ENCODE measurements around the gene MAST4.
"Not testable (repeated sequence)": the region's sequence is repeated elsewhere in the genome, so short reads cannot be mapped to it uniquely, and the experiment has no call there.

The MAST4 gene

GRCh38 chr5:67146574-67146973 is 550.4 kb downstream of the MAST4 start:
- DNase-seq, result no peak

GRCh38 chr5:67146981-67147380 is 550.8 kb downstream of the MAST4 start:
- no peak for DNase-seq

GRCh38 chr5:67147760-67148159 is 551.6 kb downstream of the MAST4 start:
- DNase-seq, result no peak

DNA sequence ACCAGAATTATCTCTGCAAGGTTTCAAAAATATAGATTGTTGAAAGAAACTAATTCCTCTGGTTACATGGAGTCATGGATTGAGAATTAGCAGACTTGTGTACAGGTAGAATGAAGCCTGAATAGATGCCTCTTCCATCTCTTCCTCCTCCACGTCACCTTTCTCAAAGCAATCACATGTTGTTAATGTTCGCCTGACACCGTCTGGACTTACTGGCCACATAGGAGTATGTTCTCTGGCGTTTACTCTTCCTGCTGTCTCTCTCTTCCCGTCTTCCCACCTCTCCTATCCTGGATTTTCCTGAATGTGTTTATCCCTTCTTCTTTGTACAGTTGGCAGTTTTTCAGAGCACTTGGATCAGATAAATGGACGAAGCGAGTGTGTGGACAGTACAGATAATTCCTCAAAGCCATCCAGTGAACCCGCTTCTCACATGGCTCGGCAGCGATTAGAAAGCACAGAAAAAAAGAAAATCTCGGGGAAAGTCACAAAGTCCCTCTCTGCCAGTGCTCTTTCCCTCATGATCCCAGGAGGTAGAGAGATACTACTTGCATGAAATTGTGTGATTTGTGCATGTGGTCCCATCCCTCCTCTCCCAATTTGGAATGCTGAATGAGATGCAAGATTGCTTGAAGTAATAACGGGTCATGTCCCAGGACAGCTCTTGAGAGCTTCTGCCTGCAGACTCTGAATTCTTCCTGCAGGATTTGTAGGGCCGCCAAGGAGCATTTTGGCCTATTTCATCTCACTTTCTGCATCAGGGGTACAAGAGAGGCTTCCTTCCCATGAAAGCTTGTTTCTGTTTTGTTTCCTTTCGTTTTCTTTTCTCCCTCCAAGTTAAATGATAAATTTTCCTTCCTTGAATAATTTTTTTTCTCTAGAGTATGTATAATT is 553.1 kb downstream of the MAST4 start:
- no peak for DNase-seq

DNA sequence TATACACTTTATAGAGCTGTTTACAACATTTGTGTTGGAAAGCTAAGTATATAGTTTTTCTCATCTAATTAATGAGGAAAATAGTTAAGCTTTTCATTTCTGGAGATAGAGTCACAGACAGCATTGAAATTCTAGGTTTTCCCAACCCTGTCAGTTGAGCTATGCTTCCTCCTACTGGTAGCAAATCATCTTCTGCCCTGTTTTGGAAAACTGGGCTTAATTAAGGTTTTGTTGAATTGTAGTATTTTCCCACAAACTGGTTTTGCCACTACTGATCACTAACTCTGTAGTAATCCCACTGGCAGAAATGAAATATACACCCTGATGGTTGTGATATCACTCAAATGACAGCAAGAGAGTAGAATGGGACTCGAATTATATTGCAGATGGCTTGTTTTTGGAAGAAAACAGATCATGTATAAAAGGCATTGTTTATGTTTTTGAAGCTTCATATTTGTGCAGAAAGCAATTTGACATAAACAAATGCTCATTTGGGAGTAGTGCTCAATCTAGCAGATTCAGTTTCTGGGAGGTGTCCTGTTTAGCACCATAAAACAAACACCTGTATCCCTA is 553.8 kb downstream of the MAST4 start:
- no peak for DNase-seq

DNA sequence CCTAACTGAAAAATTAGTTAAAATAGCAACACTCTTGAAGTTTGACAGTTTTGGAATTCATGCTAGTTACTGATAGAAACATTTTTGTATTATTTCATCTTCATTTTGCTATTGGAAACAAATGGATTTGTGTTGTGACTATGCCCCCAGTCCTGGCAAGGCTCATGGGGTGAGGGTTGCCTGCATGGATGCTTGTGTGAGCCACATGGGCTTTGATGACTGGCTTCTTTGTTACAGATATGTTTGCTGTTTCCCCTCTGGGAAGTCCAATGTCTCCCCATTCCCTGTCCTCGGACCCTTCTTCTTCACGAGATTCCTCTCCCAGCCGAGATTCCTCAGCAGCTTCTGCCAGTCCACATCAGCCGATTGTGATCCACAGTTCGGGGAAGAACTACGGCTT is 556.2 kb downstream of the MAST4 start:
- DNase-seq, result no peak

DNA sequence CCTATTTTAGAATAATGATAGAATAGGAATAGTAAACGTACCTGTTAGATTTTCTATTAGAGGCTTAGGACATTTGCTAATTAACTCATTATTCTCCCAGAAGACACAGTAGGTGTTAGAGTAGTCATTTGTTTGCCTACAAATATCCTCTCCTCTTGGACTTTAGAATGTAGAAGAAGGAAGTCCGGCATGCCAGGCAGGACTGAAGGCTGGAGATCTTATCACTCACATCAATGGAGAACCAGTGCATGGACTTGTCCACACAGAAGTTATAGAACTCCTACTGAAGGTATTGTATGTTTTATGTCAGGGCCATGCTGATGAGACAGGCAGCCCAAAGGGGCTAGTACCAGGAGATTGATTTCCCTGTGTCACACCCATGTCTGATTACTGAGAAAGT is 557.1 kb downstream of the MAST4 start:
- no peak for DNase-seq

DNA sequence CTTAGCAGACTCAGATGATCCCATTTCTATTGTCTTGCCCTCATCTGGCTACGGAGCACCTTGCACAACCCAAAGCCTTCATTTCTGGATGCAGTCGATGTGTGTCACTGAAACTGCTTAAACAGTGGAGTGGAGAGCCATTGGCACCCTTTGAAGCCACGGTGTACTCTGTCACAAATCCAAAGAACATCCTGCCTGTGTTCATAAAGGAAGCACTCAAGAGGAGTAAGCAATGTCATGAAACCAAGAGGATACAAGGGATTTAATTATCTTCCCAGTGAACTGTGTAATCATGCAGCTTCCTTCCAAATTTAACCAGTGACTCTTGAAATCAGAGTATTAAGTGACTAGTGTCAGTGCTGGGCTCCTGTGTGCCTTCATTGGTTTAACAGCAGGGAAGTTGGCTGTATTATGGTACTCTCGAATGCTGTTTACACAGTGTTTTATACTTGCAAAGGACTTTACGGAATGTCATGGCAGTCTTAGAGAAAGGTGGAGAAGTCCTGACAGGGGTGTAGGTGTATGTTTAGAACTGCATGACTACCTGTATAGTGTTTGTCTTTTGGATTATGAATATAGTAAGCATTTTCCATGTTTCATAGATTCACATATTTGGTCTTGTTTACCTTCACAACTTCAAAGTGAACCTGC is 558.5 kb downstream of the MAST4 start:
- DNase-seq, result no peak

- DNase-seq, result no peak
Observed at GRCh38 chr5:67156976-67157583, 560.9 kb downstream of the MAST4 start.

DNA sequence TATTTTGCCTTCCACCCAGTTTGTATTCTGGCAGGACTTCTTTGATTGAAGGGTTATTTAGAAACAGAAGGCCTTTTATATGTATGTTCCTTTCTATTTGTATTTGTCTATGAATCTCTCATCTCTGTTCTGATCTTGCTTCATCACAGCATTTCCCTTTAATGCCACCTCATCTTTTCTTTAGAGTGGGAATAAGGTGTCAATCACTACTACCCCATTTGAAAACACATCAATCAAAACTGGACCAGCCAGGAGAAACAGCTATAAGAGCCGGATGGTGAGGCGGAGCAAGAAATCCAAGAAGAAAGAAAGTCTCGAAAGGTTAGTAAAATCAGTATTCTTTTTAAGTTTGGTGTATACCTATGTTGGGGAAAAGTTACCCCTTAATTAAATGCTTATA is 564.1 kb downstream of the MAST4 start:
- DNase-seq, result no peak

DNA sequence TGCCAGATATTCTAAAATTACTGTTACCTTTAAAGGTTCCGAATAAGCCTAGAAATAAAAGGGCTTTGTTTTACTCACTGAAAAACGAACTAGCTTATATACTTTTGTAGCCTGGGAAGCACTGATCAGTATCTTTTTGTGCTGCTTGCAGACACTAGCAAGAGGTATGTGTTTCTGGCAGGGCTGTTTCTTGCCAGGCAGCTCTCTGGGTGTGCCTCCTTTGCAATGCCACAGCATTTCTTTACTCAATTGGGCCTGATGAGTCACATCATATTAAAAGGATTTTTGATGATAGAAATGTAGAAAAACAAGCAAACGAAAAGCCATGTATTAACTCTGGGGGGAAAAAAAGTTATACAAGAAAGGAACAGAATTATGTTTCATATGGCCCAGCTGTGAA is 564.8 kb downstream of the MAST4 start:
- no peak for DNase-seq

DNA sequence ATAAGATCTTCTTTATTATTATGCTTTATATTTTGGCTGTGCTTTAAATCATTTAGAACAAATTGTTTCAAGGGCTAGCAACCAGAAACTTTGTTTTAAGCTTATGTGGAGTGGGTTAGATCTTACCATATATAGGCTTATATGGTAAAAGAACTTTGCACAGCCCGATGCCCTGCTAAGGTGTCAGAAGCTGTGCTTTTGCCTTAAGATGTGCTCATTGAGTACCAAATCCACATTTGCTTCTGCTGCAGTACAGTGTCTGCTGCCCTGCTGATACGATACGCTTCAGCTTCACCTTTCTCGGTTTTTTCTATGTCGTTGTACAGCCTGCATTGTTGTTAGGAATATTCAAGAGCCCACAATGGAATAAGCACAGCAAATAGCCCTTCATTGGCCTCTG is 565.6 kb downstream of the MAST4 start:
- DNase-seq, result no peak

- DNase-seq, result no peak
Observed at GRCh38 chr5:67163231-67163756, 567.1 kb downstream of the MAST4 start.

DNA sequence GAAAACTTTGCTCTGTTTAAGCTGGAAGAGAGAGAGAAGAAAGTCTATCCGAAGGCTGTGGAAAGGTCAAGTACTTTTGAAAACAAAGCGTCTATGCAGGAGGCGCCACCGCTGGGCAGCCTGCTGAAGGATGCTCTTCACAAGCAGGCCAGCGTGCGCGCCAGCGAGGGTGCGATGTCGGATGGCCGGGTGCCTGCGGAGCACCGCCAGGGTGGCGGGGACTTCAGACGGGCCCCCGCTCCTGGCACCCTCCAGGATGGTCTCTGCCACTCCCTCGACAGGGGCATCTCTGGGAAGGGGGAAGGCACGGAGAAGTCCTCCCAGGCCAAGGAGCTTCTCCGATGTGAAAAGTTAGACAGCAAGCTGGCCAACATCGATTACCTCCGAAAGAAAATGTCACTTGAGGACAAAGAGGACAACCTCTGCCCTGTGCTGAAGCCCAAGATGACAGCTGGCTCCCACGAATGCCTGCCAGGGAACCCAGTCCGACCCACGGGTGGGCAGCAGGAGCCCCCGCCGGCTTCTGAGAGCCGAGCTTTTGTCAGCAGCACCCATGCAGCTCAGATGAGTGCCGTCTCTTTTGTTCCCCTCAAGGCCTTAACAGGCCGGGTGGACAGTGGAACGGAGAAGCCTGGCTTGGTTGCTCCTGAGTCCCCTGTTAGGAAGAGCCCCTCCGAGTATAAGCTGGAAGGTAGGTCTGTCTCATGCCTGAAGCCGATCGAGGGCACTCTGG is 567.8 kb downstream of the MAST4 start:
- DNase-seq, result no peak

- DNase-seq, result no peak
Observed at GRCh38 chr5:67164856-67165525, 568.8 kb downstream of the MAST4 start.

DNA sequence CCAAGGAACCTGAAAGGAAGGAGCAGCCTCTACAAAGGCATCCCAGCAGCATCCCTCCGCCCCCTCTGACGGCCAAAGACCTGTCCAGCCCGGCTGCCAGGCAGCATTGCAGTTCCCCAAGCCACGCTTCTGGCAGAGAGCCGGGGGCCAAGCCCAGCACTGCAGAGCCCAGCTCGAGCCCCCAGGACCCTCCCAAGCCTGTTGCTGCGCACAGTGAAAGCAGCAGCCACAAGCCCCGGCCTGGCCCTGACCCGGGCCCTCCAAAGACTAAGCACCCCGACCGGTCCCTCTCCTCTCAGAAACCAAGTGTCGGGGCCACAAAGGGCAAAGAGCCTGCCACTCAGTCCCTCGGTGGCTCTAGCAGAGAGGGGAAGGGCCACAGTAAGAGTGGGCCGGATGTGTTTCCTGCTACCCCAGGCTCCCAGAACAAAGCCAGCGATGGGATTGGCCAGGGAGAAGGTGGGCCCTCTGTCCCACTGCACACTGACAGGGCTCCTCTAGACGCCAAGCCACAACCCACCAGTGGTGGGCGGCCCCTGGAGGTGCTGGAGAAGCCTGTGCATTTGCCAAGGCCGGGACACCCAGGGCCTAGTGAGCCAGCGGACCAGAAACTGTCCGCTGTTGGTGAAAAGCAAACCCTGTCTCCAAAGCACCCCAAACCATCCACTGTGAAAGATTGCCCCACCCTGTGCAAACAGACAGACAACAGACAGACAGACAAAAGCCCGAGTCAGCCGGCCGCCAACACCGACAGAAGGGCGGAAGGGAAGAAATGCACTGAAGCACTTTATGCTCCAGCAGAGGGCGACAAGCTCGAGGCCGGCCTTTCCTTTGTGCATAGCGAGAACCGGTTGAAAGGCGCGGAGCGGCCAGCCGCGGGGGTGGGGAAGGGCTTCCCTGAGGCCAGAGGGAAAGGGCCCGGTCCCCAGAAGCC is 569.6 kb downstream of the MAST4 start:
- no peak for DNase-seq

DNA sequence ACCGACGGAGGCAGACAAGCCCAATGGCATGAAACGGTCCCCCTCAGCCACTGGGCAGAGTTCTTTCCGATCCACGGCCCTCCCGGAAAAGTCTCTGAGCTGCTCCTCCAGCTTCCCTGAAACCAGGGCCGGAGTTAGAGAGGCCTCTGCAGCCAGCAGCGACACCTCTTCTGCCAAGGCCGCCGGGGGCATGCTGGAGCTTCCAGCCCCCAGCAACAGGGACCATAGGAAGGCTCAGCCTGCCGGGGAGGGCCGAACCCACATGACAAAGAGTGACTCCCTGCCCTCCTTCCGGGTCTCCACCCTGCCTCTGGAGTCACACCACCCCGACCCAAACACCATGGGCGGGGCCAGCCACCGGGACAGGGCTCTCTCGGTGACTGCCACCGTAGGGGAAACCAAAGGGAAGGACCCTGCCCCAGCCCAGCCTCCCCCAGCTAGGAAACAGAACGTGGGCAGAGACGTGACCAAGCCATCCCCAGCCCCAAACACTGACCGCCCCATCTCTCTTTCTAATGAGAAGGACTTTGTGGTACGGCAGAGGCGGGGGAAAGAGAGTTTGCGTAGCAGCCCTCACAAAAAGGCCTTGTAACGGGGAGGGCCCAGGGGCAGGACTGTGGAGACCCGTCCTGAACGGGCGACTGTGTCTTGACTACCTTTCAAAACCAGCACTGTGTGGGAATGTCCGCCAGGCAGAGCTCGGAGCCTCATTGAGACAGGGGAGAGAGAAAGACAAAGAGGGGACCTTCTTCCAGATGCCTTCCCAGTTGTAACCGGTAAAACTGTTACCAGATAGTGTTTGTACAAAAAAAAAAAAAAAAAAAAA is 570.5 kb downstream of the MAST4 start:
- no peak for DNase-seq

DNA sequence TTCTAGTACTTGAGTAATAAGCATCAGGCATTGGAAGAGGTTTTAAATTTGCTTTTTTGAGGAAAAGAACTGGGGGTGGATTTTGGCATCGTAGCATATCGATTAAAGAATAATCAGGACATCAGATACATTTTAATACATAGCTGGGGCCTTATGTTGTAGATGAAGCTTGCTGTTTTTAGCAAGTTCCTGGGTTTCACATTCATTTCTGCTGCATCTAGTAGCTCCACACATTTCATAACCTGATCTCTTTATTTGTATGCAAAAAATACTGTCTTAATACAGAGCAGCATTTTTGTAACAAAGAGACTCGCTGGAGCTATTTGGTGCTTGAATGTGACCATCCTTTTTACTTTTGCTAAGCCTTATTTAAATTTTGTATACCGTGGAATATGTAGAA is 571.9 kb downstream of the MAST4 start:
- no peak for DNase-seq

GRCh38 chr5:67170767-67171166 is 574.6 kb downstream of the MAST4 start:
- DNase-seq, result no peak

DNA sequence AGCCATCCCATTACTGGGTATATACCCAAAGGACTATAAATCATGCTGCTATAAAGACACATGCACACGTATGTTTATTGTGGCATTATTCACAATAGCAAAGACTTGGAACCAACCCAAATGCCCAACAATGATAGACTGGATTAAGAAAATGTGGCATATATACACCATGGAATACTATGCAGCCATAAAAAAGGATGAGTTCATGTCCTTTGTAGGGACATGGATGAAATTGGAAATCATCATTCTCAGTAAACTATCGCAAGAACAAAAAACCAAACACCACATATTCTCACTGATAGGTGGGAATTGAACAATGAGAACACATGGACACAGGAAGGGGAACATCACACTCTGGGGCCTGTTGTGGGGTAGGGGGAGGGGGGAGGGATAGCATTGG is 577.2 kb downstream of the MAST4 start:
- DNase-seq, result not testable (repeated sequence)
